ENCODE measurements around the gene RAET1G.

The RAET1G gene

DNA sequence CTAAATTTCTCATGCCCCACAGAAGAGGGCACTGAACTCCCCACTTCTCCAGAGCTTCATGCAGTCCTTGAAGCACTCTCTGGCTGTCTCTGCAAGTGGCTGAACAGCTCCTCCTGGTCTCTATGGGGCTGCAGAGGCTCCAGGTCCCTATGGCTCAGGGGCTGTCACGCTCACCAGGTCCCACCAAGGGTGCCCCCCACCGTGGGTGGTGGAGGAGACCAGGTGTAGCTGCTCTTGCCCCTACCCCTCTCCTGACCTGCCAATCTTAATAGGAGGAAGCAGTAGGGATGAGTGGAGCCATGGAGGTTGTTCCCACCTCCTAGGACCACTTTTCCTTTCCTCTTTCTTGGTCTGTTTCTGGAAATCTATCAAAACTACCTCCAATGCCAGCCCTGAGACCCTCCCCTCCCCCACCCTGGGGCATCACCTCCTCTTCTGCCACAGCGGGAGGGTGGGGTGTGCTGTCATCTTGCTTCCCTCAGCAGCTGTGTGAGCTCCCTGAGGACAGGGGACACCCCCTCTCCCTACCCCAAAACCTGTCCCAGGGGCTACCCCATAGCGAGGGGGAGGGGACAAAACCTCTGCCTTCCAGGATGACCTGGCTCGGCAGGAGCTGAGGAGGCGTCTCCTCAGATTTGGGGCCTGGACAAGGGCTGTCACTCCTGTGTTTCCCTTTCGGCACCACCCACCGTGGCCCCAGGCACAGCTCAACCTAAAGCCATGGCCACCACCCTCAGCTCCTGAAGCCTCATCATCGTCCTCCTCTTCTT is 13.0 kb downstream of the RAET1G start:
- no peak for TF ChIP-seq TAF1 (IDR thresholded peaks at IDR 0.05; ENCODE audit: borderline replicate concordance, insufficient read depth, low read length)
- TF ChIP-seq REST (IDR thresholded peaks at IDR 0.05; ENCODE audit: insufficient read depth in 1 of 2, low read depth in 2 of 2, low read length in 2 of 2), result no peak
- TF ChIP-seq FOXP2 (optimal IDR thresholded peaks at IDR 0.05; ENCODE audit: borderline replicate concordance, extremely low read depth, extremely low read length, insufficient read depth), result no peak
- no peak for TF ChIP-seq SIN3A (IDR thresholded peaks at IDR 0.05; ENCODE audit: borderline replicate concordance, insufficient read depth, low read length)
- no peak for TF ChIP-seq POLR2AphosphoS5 (IDR thresholded peaks at IDR 0.05; ENCODE audit: low read depth, low read length)

- no peak for TF ChIP-seq REST (IDR thresholded peaks at IDR 0.05; ENCODE audit: insufficient read depth in 1 of 2, low read depth in 2 of 2, low read length in 2 of 2)
- no peak for TF ChIP-seq FOXP2 (optimal IDR thresholded peaks at IDR 0.05; ENCODE audit: borderline replicate concordance, extremely low read depth, extremely low read length, insufficient read depth)
- no peak for TF ChIP-seq POLR2AphosphoS5 (IDR thresholded peaks at IDR 0.05; ENCODE audit: low read depth, low read length)
- TF ChIP-seq SIN3A (IDR thresholded peaks at IDR 0.05; ENCODE audit: borderline replicate concordance, insufficient read depth, low read length), result no peak
- TF ChIP-seq TAF1 (IDR thresholded peaks at IDR 0.05; ENCODE audit: borderline replicate concordance, insufficient read depth, low read length), result no peak
Observed at GRCh38 chr6:149907317-149907716, 15.6 kb downstream of the RAET1G start.

DNA sequence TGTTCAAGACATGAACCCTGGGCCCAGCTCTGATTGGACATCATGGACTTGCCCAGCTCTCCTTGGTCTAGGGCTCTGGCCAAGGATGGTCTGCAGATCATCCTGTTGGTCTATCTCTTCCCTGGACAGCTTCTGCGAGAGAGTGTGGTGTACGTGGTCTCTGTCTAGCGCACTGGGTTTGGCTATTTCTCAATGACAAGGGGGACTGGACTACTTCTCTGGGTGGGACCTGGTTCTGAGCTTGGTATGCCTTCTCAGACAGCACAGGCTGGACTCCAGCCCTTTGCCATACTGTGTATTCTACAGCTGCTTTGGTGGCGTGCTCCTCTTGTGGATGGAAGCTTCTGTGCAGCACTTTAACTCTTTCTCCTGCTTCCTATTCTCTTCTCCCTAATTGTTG is 16.5 kb downstream of the RAET1G start:
- TF ChIP-seq FOXP2 (optimal IDR thresholded peaks at IDR 0.05; ENCODE audit: borderline replicate concordance, extremely low read depth, extremely low read length, insufficient read depth) (no peak), REST (IDR thresholded peaks at IDR 0.05; ENCODE audit: insufficient read depth in 1 of 2, low read depth in 2 of 2, low read length in 2 of 2) (no peak), SIN3A (IDR thresholded peaks at IDR 0.05; ENCODE audit: borderline replicate concordance, insufficient read depth, low read length) (no peak), POLR2AphosphoS5 (IDR thresholded peaks at IDR 0.05; ENCODE audit: low read depth, low read length) (no peak), TAF1 (IDR thresholded peaks at IDR 0.05; ENCODE audit: borderline replicate concordance, insufficient read depth, low read length) (no peak)

- TF ChIP-seq TAF1 (IDR thresholded peaks at IDR 0.05; ENCODE audit: borderline replicate concordance, insufficient read depth, low read length) (no peak), POLR2AphosphoS5 (IDR thresholded peaks at IDR 0.05; ENCODE audit: low read depth, low read length) (no peak), FOXP2 (optimal IDR thresholded peaks at IDR 0.05; ENCODE audit: borderline replicate concordance, extremely low read depth, extremely low read length, insufficient read depth) (no peak), SIN3A (IDR thresholded peaks at IDR 0.05; ENCODE audit: borderline replicate concordance, insufficient read depth, low read length) (no peak)
Observed at GRCh38 chr6:149905911-149906371, 17.0 kb downstream of the RAET1G start.

DNA sequence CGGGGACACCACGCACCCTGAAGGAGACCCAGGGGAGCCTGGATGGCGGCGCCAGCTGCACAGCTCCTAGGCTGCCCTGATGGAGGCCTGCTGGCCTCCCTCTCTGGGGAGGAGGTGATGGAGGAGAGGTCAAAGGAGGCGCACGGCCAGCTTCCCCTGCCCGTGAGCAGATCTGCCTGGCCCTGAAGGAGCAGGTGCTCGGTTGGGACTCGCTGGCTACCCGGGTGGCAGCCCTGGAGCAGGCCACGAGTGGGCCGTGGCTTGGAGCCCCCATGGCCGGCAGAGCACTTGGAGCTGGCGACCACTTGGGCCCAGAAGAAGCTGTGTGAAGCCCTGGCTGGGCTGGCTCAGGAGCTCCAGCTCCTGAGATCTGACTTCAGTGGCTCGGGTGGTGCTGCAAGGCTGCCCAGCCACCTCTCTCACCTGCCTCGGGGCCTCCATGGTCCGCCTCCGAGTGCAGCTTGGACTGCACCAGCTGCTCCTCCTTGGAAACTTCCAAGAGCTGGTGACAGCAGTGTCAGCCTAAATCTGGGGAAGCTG is 17.5 kb downstream of the RAET1G start:
- TF ChIP-seq REST (IDR thresholded peaks at IDR 0.05; ENCODE audit: insufficient read depth in 1 of 2, low read depth in 2 of 2, low read length in 2 of 2) (no peak), SIN3A (IDR thresholded peaks at IDR 0.05; ENCODE audit: borderline replicate concordance, insufficient read depth, low read length) (no peak), POLR2AphosphoS5 (IDR thresholded peaks at IDR 0.05; ENCODE audit: low read depth, low read length) (no peak), FOXP2 (optimal IDR thresholded peaks at IDR 0.05; ENCODE audit: borderline replicate concordance, extremely low read depth, extremely low read length, insufficient read depth) (no peak), TAF1 (IDR thresholded peaks at IDR 0.05; ENCODE audit: borderline replicate concordance, insufficient read depth, low read length) (no peak)

Measured in PFSK-1 (cell line).